HCT116 (cell line): Measurements from ENCODE around the gene NTRK3. TPM values are rescaled to one million over a fixed set of nuclear protein-coding genes. Genes with fewer than 3 reads are reported as not detected.

ENCODE experiments used
- ATAC-seq: fragments of 200-7000 bp; cut with Tn5 transposase; 2 replicates; pipeline ENCODE4 v1.9.1; 2020; ENCODE audit warnings: mild to moderate bottlenecking, moderate library complexity
- BruUV-seq: library from RNA; stranded (reverse); fragments of 400-500 nt; replicated peaks from 2 replicates; lab custom pipeline; 2021; lab: Mats Ljungman, UMichigan
- CTCF ChIA-PET: fragments of 300-600 bp; sonication (Branson Sonifier 250); formaldehyde crosslinking; loops from one replicate; lab custom pipeline; 2021; ENCODE audit warnings: antibody characterized with exemption; lab: Charles Lee
- POLR2A ChIA-PET: fragments of 300-600, 350-600 bp; sonication (Branson Sonifier 250); formaldehyde crosslinking; loops from one replicate; lab custom pipeline; 2021; ENCODE audit warnings: antibody characterized with exemption; lab: Charles Lee
- RAD21 ChIA-PET, 2 experiments: fragments of 300-600 bp; sonication (Branson Sonifier 250); formaldehyde crosslinking; loops; one replicate each; lab custom pipeline; 2023; ENCODE audit warnings: low total read pairs in 2 of 2; ENCODE audit not compliant: uncharacterized antibody in 2 of 2, unreplicated experiment in 2 of 2, low non-redundant PET in 1 of 2; lab: Charles Lee
- DNase-seq: peaks from one replicate; pipeline ENCODE4 v3.0.0-alpha.2; 2010; ENCODE audit warnings: low read depth, low spot score
- H2AFZ ChIP-seq: fragments of 200-600 bp; shearing (Covaris generic), sonication (generic); 2 replicates; pipeline ENCODE4 v1.6.1; 2017; ENCODE audit warnings: low read depth, mixed run types, mixed read lengths, antibody characterized with exemption, low read length; ENCODE audit not compliant: poor library complexity, severe bottlenecking
- H3K27ac ChIP-seq: 2 replicates; pipeline ENCODE4 v1.5.1; 2012; ENCODE audit warnings: low read depth, low read length
- H3K27me3 ChIP-seq: fragments of 200-600 bp; sonication (generic); 2 replicates; pipeline ENCODE4 v1.6.1; 2016; ENCODE audit warnings: mixed run types, low read length, mixed read lengths; ENCODE audit not compliant: insufficient read depth
- H3K36me3 ChIP-seq, 2 experiments: fragments of 200-500 bp in 1 of 2; fragments of 200-600 bp in 1 of 2; sonication (Bioruptor generic) in 1 of 2; sonication (generic) in 1 of 2; 2 replicates each; pipeline versions ENCODE4 v1.5.1 to v1.6.1; 2014 to 2016; ENCODE audit warnings: low read length in 2 of 2, inconsistent platforms in 1 of 2, mixed read lengths in 1 of 2, mixed run types in 1 of 2; ENCODE audit not compliant: insufficient read depth in 2 of 2, control insufficient read depth in 1 of 2
- H3K4me1 ChIP-seq, 2 experiments: fragments of 200-600 bp in 1 of 2; sonication (generic) in 1 of 2; 2 replicates each; pipeline versions ENCODE4 v1.5.1 to v1.6.1; 2012 to 2017; ENCODE audit warnings: low read length in 2 of 2, inconsistent platforms in 1 of 2, mild to moderate bottlenecking in 1 of 2, mixed read lengths in 1 of 2, mixed run types in 1 of 2, moderate library complexity in 1 of 2; ENCODE audit not compliant: insufficient read depth in 2 of 2, control insufficient read depth in 1 of 2
- H3K4me2 ChIP-seq: fragments of 200-600 bp; sonication (generic); 2 replicates; pipeline ENCODE4 v1.6.1; 2017; ENCODE audit warnings: mixed run types, low read length, mixed read lengths
- H3K4me3 ChIP-seq, 2 experiments: fragments of 200-600 bp in 1 of 2; sonication (generic) in 1 of 2; replicated peaks in 1 of 2; 2 replicates each; pipeline ENCODE4 v1.5.1; 2011 to 2016; ENCODE audit warnings: low read length in 2 of 2, control low read depth in 1 of 2, low read depth in 1 of 2, mild to moderate bottlenecking in 1 of 2, mixed read lengths in 1 of 2, mixed run types in 1 of 2
- H3K79me2 ChIP-seq: fragments of 200-600 bp; sonication (generic); 2 replicates; pipeline ENCODE4 v1.6.1; 2017; ENCODE audit warnings: mild to moderate bottlenecking, mixed run types, low read length, moderate library complexity, mixed read lengths; ENCODE audit not compliant: insufficient read depth
- H3K9ac ChIP-seq: fragments of 200-600 bp; sonication (generic); 2 replicates; pipeline ENCODE4 v1.6.1; 2016; ENCODE audit warnings: low read length, mixed read lengths
- H3K9me2 ChIP-seq: fragments of 200-600 bp; sonication (generic), shearing (Covaris generic); 2 replicates; pipeline ENCODE4 v1.6.1; 2017; ENCODE audit warnings: mixed run types, mild to moderate bottlenecking, moderate library complexity; ENCODE audit not compliant: insufficient read depth
- H3K9me3 ChIP-seq, 2 experiments: fragments of 200-500 bp in 1 of 2; fragments of 200-600 bp in 1 of 2; sonication (Bioruptor generic) in 1 of 2; sonication (generic) in 1 of 2; 2 replicates each; pipeline ENCODE4 v1.6.1; 2014 to 2017; ENCODE audit warnings: low read length in 2 of 2, mixed read lengths in 2 of 2, inconsistent platforms in 1 of 2, low read depth in 1 of 2, mild to moderate bottlenecking in 1 of 2, mixed run types in 1 of 2, moderate library complexity in 1 of 2; ENCODE audit not compliant: control insufficient read depth in 1 of 2, insufficient read depth in 1 of 2
- H4K20me1 ChIP-seq: fragments of 200-600 bp; sonication (generic), shearing (Covaris generic); 2 replicates; pipeline ENCODE4 v1.6.1; 2017; ENCODE audit warnings: mixed run types, mild to moderate bottlenecking, moderate library complexity; ENCODE audit not compliant: insufficient read depth
- CBX3 ChIP-seq: IDR thresholded peaks from 2 replicates; pipeline ENCODE4 v1.6.1; 2012; ENCODE audit warnings: low read depth
- CEBPB ChIP-seq: IDR thresholded peaks from 2 replicates; pipeline ENCODE4 v1.6.1; 2012; ENCODE audit warnings: low read depth
- EGR1 ChIP-seq: IDR thresholded peaks from 2 replicates; pipeline ENCODE4 v1.6.1; 2012; ENCODE audit warnings: low read depth
- EZH2phosphoT487 ChIP-seq: fragments of 200-600 bp; IDR thresholded peaks from 2 replicates; pipeline ENCODE4 v1.6.1; 2018; ENCODE audit warnings: antibody characterized with exemption, borderline replicate concordance
- FOSL1 ChIP-seq: IDR thresholded peaks from 2 replicates; pipeline ENCODE4 v1.6.1; 2012; ENCODE audit warnings: low read depth
- POLR2A ChIP-seq: IDR thresholded peaks from 2 replicates; pipeline ENCODE4 v1.7.0; 2011; ENCODE audit warnings: borderline replicate concordance; ENCODE audit not compliant: insufficient read depth, insufficient read length; ENCODE audit errors: extremely low read depth
- POLR2AphosphoS5 ChIP-seq: IDR thresholded peaks from 2 replicates; pipeline ENCODE4 v1.6.1; 2011; ENCODE audit warnings: mild to moderate bottlenecking, low read depth, low read length, moderate library complexity
- RAD21 ChIP-seq: IDR thresholded peaks from 2 replicates; pipeline ENCODE4 v1.6.1; 2012; ENCODE audit warnings: low read depth, mild to moderate bottlenecking
- SIN3A ChIP-seq: IDR thresholded peaks from 2 replicates; pipeline ENCODE4 v1.6.1; 2012; ENCODE audit warnings: low read depth
- SP1 ChIP-seq: IDR thresholded peaks from 2 replicates; pipeline ENCODE4 v1.6.1; 2012; ENCODE audit warnings: low read depth
- SRF ChIP-seq: IDR thresholded peaks from 2 replicates; pipeline ENCODE4 v1.6.1; 2012; ENCODE audit warnings: low read depth
- YY1 ChIP-seq: IDR thresholded peaks from 2 replicates; pipeline ENCODE4 v1.6.1; 2011; ENCODE audit warnings: low read length, low read depth, moderate library complexity, mild to moderate bottlenecking; ENCODE audit not compliant: insufficient replicate concordance; ENCODE audit errors: extremely low read depth
- ZNF274 ChIP-seq: fragments of 200-500 bp; sonication (Bioruptor generic); IDR thresholded peaks from 2 replicates; pipeline ENCODE4 v1.6.1; 2014; ENCODE audit warnings: mild to moderate bottlenecking, low read depth, low read length, inconsistent platforms
- intact Hi-C: fragments of 100-400 bp; cut with micrococcal nuclease; formaldehyde crosslinking; loops from 2 replicates; pipeline ENCODE4 v1.10.0; 2022
- total RNA-seq: library from RNA; stranded (reverse); gene quantifications from one replicate; pipeline ENCODE4 v1.2.1, GENCODE V29; 2021; ENCODE audit not compliant: unreplicated experiment
- TF ChIP-seq, protein P1 (sequence below): IDR thresholded peaks from 2 replicates; pipeline ENCODE4 v1.6.1; 2012
- TF ChIP-seq, protein P2 (sequence below): IDR thresholded peaks from 2 replicates; pipeline ENCODE4 v1.6.1; 2012; ENCODE audit warnings: low read depth

NTRK3 gene
- total RNA-seq, 1 experiment from 2014 or later, result not detected

DNA sequence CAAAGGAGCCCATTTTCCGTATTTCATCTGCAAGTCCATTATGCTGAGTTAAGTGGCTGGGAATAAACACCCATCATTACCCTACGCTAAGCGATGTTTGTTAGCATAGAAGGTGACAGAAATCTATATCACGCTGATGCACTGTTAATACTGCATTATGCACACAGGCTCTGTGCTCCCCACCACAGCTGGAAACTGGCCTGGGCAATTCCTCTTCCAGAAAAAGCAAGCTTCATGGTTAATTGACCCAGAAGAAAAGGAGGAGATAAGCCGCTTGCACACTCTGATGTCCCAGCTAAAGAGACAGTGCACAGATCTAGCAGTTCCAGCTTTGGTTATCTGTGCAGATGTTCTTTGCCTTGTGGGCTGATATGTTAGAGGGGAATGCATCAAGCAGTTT lies 232.6 kb downstream of the NTRK3 start:
- ChIA-PET CTCF (no interaction called here), RAD21 (no interaction called here), POLR2A (no interaction called here)
- Histone ChIP-seq H3K4me3 (no peak overlapping the region), H3K4me2 (no peak overlapping the region), H3K9me2 (no peaks in the 10 kb centered on the region), H3K27me3 (no peaks in the 10 kb centered on the region), H3K4me1 (no peaks in the 10 kb centered on the region), H4K20me1 (no peaks in the 10 kb centered on the region), H3K27ac (no peak overlapping the region), H3K36me3 (no peaks in the 10 kb centered on the region), H3K79me2 (no peaks in the 10 kb centered on the region), H2AFZ (no peak overlapping the region), H3K9ac (no peak overlapping the region), H3K9me3 (no peaks in the 10 kb centered on the region; a peak in 1 of 4 replicates)
- ATAC-seq (no peak), DNase-seq (no peak)
- BruUV-seq, result no TSS peak
- TF ChIP-seq, protein P1, sequence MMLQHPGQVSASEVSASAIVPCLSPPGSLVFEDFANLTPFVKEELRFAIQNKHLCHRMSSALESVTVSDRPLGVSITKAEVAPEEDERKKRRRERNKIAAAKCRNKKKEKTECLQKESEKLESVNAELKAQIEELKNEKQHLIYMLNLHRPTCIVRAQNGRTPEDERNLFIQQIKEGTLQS, result no peak
- TF ChIP-seq POLR2AphosphoS5, result no peak
- no peak for TF ChIP-seq EGR1
- TF ChIP-seq CEBPB, result no peak
- no peak for TF ChIP-seq ZNF274
- no peak for TF ChIP-seq POLR2A
- no peak for TF ChIP-seq YY1
- no peak for TF ChIP-seq FOSL1
- TF ChIP-seq, protein P2, sequence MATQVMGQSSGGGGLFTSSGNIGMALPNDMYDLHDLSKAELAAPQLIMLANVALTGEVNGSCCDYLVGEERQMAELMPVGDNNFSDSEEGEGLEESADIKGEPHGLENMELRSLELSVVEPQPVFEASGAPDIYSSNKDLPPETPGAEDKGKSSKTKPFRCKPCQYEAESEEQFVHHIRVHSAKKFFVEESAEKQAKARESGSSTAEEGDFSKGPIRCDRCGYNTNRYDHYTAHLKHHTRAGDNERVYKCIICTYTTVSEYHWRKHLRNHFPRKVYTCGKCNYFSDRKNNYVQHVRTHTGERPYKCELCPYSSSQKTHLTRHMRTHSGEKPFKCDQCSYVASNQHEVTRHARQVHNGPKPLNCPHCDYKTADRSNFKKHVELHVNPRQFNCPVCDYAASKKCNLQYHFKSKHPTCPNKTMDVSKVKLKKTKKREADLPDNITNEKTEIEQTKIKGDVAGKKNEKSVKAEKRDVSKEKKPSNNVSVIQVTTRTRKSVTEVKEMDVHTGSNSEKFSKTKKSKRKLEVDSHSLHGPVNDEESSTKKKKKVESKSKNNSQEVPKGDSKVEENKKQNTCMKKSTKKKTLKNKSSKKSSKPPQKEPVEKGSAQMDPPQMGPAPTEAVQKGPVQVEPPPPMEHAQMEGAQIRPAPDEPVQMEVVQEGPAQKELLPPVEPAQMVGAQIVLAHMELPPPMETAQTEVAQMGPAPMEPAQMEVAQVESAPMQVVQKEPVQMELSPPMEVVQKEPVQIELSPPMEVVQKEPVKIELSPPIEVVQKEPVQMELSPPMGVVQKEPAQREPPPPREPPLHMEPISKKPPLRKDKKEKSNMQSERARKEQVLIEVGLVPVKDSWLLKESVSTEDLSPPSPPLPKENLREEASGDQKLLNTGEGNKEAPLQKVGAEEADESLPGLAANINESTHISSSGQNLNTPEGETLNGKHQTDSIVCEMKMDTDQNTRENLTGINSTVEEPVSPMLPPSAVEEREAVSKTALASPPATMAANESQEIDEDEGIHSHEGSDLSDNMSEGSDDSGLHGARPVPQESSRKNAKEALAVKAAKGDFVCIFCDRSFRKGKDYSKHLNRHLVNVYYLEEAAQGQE, result no peak
- TF ChIP-seq SIN3A, result no peak
- no peak for TF ChIP-seq EZH2phosphoT487
- TF ChIP-seq SP1, result no peak
- TF ChIP-seq CBX3, result no peak
- TF ChIP-seq SRF, result no peak
- no peak for TF ChIP-seq RAD21
- intact Hi-C loops, result no loop called here
